ENCODE results near the gene SEH1L.

SEH1L gene

GRCh38 chr18:12922266-12922665, 25.5 kb upstream of the SEH1L start:
- no peaks in the 10 kb centered on the region for H3K27me3 ChIP-seq (ENCODE audit: control insufficient read depth, insufficient read depth, low read length)
- no peaks in the 10 kb centered on the region for H3K9me3 ChIP-seq (ENCODE audit: control insufficient read depth, insufficient read depth, low read length)
- H3K4me1 ChIP-seq (ENCODE audit: control insufficient read depth, insufficient read depth, low read length), result no peaks in the 10 kb centered on the region
- H3K9ac ChIP-seq (ENCODE audit: low read depth, low read length), result no peak overlapping the region
- no peaks in the 10 kb centered on the region for H3K36me3 ChIP-seq (ENCODE audit: control insufficient read depth, insufficient read depth, low read length)
- no peak overlapping the region for H3K4me3 ChIP-seq (ENCODE audit: low read depth, low read length)
- no peak overlapping the region for H3K27ac ChIP-seq (ENCODE audit: low read depth, low read length)

- no peak overlapping the region for H3K9ac ChIP-seq (ENCODE audit: low read depth, low read length)
- no peak overlapping the region for H3K27ac ChIP-seq (ENCODE audit: low read depth, low read length)
- no peaks in the 10 kb centered on the region for H3K36me3 ChIP-seq (ENCODE audit: control insufficient read depth, insufficient read depth, low read length)
- H3K4me3 ChIP-seq (ENCODE audit: low read depth, low read length), result no peak overlapping the region
- no peaks in the 10 kb centered on the region for H3K4me1 ChIP-seq (ENCODE audit: control insufficient read depth, insufficient read depth, low read length)
- H3K27me3 ChIP-seq (ENCODE audit: control insufficient read depth, insufficient read depth, low read length), result no peaks in the 10 kb centered on the region
- no peaks in the 10 kb centered on the region for H3K9me3 ChIP-seq (ENCODE audit: control insufficient read depth, insufficient read depth, low read length)
Observed at GRCh38 chr18:12924616-12925015, 23.2 kb upstream of the SEH1L start.

DNA sequence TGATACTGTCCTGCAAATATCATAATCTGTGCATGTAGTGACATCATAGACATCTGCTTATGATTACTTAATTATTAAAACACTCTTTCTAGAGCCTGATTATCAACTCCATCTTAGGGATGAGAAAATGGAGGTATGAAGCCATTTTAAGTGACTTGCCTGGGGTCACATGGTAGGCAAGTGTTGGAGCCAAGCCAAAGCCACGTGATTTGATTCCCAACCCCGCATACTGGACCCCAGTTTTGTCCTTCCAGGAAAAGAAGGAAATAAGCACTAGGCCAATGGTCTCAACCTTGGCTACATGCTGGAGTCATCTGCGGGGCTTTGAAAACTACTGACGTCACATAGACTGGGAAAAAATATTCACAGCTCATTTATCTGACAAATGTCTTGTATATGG, 19.6 kb upstream of the SEH1L start:
- Histone ChIP-seq H3K9ac (ENCODE audit: low read depth, low read length) (no peak overlapping the region), H3K4me3 (ENCODE audit: low read depth, low read length) (no peak overlapping the region), H3K36me3 (ENCODE audit: control insufficient read depth, insufficient read depth, low read length) (no peaks in the 10 kb centered on the region), H3K9me3 (ENCODE audit: control insufficient read depth, insufficient read depth, low read length) (no peaks in the 10 kb centered on the region), H3K4me1 (ENCODE audit: control insufficient read depth, insufficient read depth, low read length) (0 out of 2 replicates have a peak, but pooled peaks cover 2% of the 10 kb centered on the region), H3K27me3 (ENCODE audit: control insufficient read depth, insufficient read depth, low read length) (no peaks in the 10 kb centered on the region), H3K27ac (ENCODE audit: low read depth, low read length) (no peak overlapping the region)

DNA sequence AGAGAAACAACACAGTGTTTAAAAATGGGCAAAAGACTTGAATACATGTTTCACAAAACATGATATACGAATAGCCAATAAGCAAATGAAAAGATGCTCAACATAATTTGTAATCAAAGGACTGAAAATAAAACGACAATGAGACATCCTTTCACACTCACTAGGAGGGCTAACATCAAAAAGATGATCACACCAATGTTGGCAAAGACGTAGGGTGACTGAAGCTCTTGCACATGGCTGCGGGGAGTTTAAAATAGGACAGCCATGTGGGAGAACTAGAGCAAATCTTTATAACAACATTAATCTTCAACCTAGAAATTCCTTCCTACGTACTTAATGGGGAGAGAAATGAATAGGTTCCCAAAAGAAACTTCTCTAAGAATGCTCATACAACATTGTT, 19.2 kb upstream of the SEH1L start:
- peaks cover 6% of the 10 kb centered on the region; the same call in 1 of the 2 replicates for H3K4me1 ChIP-seq (ENCODE audit: control insufficient read depth, insufficient read depth, low read length)
- no peaks in the 10 kb centered on the region for H3K36me3 ChIP-seq (ENCODE audit: control insufficient read depth, insufficient read depth, low read length)

DNA sequence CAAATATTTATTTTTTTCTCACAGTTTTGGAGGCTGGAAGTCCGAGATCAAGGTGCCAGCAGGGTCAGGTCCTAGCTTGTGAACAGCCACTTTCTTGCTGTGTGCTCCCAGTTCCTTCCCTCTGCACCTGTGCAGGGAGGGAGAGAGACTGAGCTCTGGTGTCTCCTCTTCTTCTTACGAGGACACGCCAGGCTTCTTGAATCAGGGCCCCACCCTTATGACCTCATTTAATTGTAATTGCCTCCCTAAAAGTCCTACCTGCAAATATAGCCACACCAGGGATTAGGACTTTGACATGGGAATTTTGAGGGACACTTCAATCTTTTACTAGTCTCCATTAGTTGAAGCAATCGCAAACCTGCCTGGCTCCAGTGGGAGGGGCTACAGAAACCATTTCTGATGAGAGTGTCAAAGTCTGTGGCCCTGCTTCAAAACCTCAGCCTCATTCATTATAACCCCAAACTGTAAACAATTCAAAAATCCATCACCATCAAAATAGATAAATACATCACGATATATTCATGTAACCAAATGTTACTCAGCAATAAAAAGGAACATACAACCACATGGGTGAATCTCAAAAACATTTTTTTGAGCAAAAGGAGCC, 18.2 kb upstream of the SEH1L start:
- H3K9ac ChIP-seq (ENCODE audit: low read depth, low read length), result no peak overlapping the region
- H3K4me1 ChIP-seq (ENCODE audit: control insufficient read depth, insufficient read depth, low read length), result peaks cover 7% of the 10 kb centered on the region; the same call in 1 of the 2 replicates
- H3K36me3 ChIP-seq (ENCODE audit: control insufficient read depth, insufficient read depth, low read length), result no peaks in the 10 kb centered on the region
- no peaks in the 10 kb centered on the region for H3K9me3 ChIP-seq (ENCODE audit: control insufficient read depth, insufficient read depth, low read length)
- no peak overlapping the region for H3K27ac ChIP-seq (ENCODE audit: low read depth, low read length)
- H3K27me3 ChIP-seq (ENCODE audit: control insufficient read depth, insufficient read depth, low read length), result no peaks in the 10 kb centered on the region
- H3K4me3 ChIP-seq (ENCODE audit: low read depth, low read length), result no peak overlapping the region

More for the DNA sequence above, 19.2 kb upstream of the SEH1L start:
- no peaks in the 10 kb centered on the region for H3K27me3 ChIP-seq (ENCODE audit: control insufficient read depth, insufficient read depth, low read length)
- H3K9me3 ChIP-seq (ENCODE audit: control insufficient read depth, insufficient read depth, low read length), result no peaks in the 10 kb centered on the region
- H3K4me3 ChIP-seq (ENCODE audit: low read depth, low read length), result no peak overlapping the region
- no peak overlapping the region for H3K9ac ChIP-seq (ENCODE audit: low read depth, low read length)
- H3K27ac ChIP-seq (ENCODE audit: low read depth, low read length), result no peak overlapping the region

DNA sequence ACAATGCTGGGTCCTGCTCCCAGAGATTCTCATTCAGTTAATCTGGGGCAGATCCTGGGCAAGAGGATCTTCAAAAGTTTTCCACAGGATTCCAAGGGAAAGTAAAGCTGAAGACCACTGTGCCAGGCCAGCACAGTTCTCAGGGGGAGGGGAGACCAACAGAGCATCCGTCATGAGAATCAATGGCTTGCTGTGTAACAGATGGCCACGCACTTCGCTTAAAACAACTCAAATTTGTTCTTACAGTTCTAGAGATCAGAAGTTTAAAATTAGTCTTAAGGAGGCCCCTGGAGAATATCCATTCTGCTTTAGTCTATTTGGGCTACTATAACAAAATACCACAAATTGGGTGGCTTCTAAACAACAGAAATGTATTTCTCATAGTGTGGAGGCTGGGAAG, 17.4 kb upstream of the SEH1L start:
- no peak overlapping the region for H3K9ac ChIP-seq (ENCODE audit: low read depth, low read length)
- H3K4me3 ChIP-seq (ENCODE audit: low read depth, low read length), result no peak overlapping the region
- no peak overlapping the region for H3K27ac ChIP-seq (ENCODE audit: low read depth, low read length)
- H3K9me3 ChIP-seq (ENCODE audit: control insufficient read depth, insufficient read depth, low read length), result no peaks in the 10 kb centered on the region
- H3K27me3 ChIP-seq (ENCODE audit: control insufficient read depth, insufficient read depth, low read length), result no peaks in the 10 kb centered on the region
- peaks cover 7% of the 10 kb centered on the region; the same call in 1 of the 2 replicates for H3K4me1 ChIP-seq (ENCODE audit: control insufficient read depth, insufficient read depth, low read length)
- H3K36me3 ChIP-seq (ENCODE audit: control insufficient read depth, insufficient read depth, low read length), result no peaks in the 10 kb centered on the region

- Histone ChIP-seq H3K9ac (ENCODE audit: low read depth, low read length) (no peak overlapping the region), H3K27ac (ENCODE audit: low read depth, low read length) (no peak overlapping the region), H3K4me3 (ENCODE audit: low read depth, low read length) (no peak overlapping the region), H3K27me3 (ENCODE audit: control insufficient read depth, insufficient read depth, low read length) (no peaks in the 10 kb centered on the region), H3K9me3 (ENCODE audit: control insufficient read depth, insufficient read depth, low read length) (no peaks in the 10 kb centered on the region), H3K36me3 (ENCODE audit: control insufficient read depth, insufficient read depth, low read length) (no peaks in the 10 kb centered on the region), H3K4me1 (ENCODE audit: control insufficient read depth, insufficient read depth, low read length) (peaks cover 7% of the 10 kb centered on the region; the same call in 1 of the 2 replicates)
Observed at GRCh38 chr18:12930908-12931307, 16.9 kb upstream of the SEH1L start.

GRCh38 chr18:12933327-12933726, 14.5 kb upstream of the SEH1L start:
- peaks cover 7% of the 10 kb centered on the region; the same call in 1 of the 2 replicates for H3K4me1 ChIP-seq (ENCODE audit: control insufficient read depth, insufficient read depth, low read length)
- H3K36me3 ChIP-seq (ENCODE audit: control insufficient read depth, insufficient read depth, low read length), result no peaks in the 10 kb centered on the region
- no peak overlapping the region for H3K27ac ChIP-seq (ENCODE audit: low read depth, low read length)
- no peaks in the 10 kb centered on the region for H3K9me3 ChIP-seq (ENCODE audit: control insufficient read depth, insufficient read depth, low read length)
- H3K9ac ChIP-seq (ENCODE audit: low read depth, low read length), result no peak overlapping the region
- H3K27me3 ChIP-seq (ENCODE audit: control insufficient read depth, insufficient read depth, low read length), result no peaks in the 10 kb centered on the region
- no peak overlapping the region for H3K4me3 ChIP-seq (ENCODE audit: low read depth, low read length)

DNA sequence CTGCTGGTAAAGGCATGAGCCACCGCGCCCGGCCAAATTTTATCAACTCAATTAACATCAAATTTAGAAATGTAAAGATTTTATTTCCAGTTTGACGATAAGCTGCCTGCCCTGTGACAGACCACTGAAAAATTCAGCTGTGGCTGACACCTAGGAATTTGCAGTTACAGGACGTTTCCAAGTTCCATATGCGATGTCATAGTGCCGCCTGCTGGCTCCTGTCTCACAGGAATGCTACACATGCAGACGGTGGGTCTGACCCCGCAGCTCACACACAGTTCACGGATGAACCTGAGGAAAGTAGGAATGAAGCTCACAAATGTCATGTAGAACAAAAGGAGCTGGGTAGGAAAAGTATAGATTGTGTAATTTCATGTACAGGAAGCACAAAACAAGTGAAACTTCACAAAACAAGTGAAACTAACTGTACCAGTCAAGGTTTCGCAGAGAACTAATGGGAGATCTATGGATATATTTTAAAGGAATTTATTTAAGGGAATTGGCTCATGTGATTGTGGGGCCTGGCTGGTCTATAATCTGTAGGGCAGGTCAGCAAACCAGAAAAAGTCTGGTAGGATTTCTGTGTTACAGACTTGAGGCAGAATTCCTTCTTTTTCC, 13.2 kb upstream of the SEH1L start:
- Histone ChIP-seq H3K27ac (ENCODE audit: low read depth, low read length) (no peak overlapping the region), H3K36me3 (ENCODE audit: control insufficient read depth, insufficient read depth, low read length) (no peaks in the 10 kb centered on the region), H3K4me1 (ENCODE audit: control insufficient read depth, insufficient read depth, low read length) (peaks cover 7% of the 10 kb centered on the region; the same call in 1 of the 2 replicates), H3K9me3 (ENCODE audit: control insufficient read depth, insufficient read depth, low read length) (no peaks in the 10 kb centered on the region), H3K4me3 (ENCODE audit: low read depth, low read length) (no peak overlapping the region), H3K27me3 (ENCODE audit: control insufficient read depth, insufficient read depth, low read length) (no peaks in the 10 kb centered on the region), H3K9ac (ENCODE audit: low read depth, low read length) (no peak overlapping the region)

DNA sequence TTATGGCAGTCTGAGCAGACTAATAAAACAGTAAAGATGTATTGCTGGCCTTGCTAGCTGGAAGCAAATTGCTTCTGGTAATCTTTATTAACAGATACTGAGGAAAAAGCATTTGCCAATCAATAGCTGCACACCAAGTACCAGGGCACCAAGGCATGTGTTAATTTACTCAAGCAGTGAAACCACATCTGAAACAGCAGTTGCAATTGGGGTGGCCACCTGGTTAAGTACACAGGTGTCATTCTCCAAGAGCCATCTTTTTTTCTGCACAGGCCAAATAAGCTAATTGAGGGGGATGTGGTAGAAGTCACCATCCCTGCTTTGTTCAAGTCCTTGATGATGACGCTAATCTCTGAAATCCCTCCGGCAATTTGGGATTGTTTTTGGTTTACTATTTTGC, 8.6 kb upstream of the SEH1L start:
- H3K4me1 ChIP-seq (ENCODE audit: control insufficient read depth, insufficient read depth, low read length), result no peaks in the 10 kb centered on the region
- no peaks in the 10 kb centered on the region for H3K36me3 ChIP-seq (ENCODE audit: control insufficient read depth, insufficient read depth, low read length)
- H3K9ac ChIP-seq (ENCODE audit: low read depth, low read length), result no peak overlapping the region
- H3K4me3 ChIP-seq (ENCODE audit: low read depth, low read length), result no peak overlapping the region
- no peaks in the 10 kb centered on the region for H3K9me3 ChIP-seq (ENCODE audit: control insufficient read depth, insufficient read depth, low read length)
- no peaks in the 10 kb centered on the region for H3K27me3 ChIP-seq (ENCODE audit: control insufficient read depth, insufficient read depth, low read length)
- no peak overlapping the region for H3K27ac ChIP-seq (ENCODE audit: low read depth, low read length)

DNA sequence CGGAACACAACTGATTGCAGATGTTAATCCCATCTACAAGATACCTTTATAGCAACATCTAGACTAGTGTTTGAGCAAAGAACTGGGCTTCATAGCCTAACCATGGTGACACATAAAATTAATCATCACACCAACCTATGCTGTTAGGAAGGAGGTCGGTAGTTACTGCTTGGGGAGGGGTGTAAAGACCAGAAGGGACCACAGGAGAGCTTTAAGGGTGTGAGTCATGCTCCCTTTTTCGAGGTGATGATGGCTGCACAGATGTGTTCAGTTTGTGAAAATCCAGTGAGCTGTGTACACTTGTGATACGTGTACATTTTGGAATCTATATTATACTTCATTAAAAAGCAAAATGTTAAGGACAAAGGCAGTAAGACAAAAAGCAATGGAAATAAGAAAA, 4.6 kb upstream of the SEH1L start:
- H3K27ac ChIP-seq (ENCODE audit: low read depth, low read length), result no peak overlapping the region
- H3K9me3 ChIP-seq (ENCODE audit: control insufficient read depth, insufficient read depth, low read length), result no peaks in the 10 kb centered on the region
- H3K27me3 ChIP-seq (ENCODE audit: control insufficient read depth, insufficient read depth, low read length), result no peaks in the 10 kb centered on the region
- H3K36me3 ChIP-seq (ENCODE audit: control insufficient read depth, insufficient read depth, low read length), result no peaks in the 10 kb centered on the region
- H3K4me3 ChIP-seq (ENCODE audit: low read depth, low read length), result no peak overlapping the region
- H3K9ac ChIP-seq (ENCODE audit: low read depth, low read length), result no peak overlapping the region
- H3K4me1 ChIP-seq (ENCODE audit: control insufficient read depth, insufficient read depth, low read length), result peaks cover 7% of the 10 kb centered on the region; the same call in 1 of the 2 replicates

Measured in HUES48 (cell line).